ENCODE measurements around the gene SRRM4. TPM values are rescaled to one million over a fixed set of nuclear protein-coding genes. Genes with fewer than 3 reads are reported as not detected.

Gene SRRM4
- total and polyA plus RNA-seq, 12 donors: 0.06 to 0.49 (median 0.29) TPM

DNA sequence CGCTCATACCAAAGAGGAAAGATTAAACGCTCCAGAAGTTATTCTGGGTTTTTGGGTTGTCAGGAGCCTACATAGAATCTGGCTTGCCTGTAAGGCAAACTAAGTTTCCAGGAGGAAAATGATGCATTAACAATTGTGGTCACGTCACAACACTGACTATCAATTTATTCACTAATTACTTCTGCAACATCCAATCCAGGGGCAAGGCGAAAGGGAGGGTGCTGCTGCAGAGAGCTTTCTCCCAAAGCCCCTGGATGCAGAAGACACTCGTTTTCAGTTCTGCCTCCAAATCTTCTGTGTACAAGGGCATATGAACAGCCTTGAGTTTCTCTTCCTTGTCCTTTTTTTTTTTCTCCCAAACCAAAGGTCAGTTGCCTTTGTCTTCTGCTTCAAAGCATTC lies 10.5 kb upstream of the SRRM4 start:
- peaks cover 0 to 44% (median 19%) of the 10 kb centered on the region in 7 donors for H3K27me3 ChIP-seq
- intact Hi-C loops (cut with DNase I): loop anchor here in 3 of 10 donors (10.0 kb wide), 2 partner anchors 444 to 574 kb away; no protein-coding TSS in a partner anchor
- H3K9me3 ChIP-seq: peaks cover 0 to 12% (median 0%) of the 10 kb centered on the region in 11 donors
- no peak overlapping the region for H3K27ac ChIP-seq
- ATAC-seq: no peak
- no peaks in the 10 kb centered on the region for H3K4me1 ChIP-seq
- H3K36me3 ChIP-seq: no peaks in the 10 kb centered on the region
- no peak overlapping the region for H3K4me3 ChIP-seq
- TF ChIP-seq, protein P1, sequence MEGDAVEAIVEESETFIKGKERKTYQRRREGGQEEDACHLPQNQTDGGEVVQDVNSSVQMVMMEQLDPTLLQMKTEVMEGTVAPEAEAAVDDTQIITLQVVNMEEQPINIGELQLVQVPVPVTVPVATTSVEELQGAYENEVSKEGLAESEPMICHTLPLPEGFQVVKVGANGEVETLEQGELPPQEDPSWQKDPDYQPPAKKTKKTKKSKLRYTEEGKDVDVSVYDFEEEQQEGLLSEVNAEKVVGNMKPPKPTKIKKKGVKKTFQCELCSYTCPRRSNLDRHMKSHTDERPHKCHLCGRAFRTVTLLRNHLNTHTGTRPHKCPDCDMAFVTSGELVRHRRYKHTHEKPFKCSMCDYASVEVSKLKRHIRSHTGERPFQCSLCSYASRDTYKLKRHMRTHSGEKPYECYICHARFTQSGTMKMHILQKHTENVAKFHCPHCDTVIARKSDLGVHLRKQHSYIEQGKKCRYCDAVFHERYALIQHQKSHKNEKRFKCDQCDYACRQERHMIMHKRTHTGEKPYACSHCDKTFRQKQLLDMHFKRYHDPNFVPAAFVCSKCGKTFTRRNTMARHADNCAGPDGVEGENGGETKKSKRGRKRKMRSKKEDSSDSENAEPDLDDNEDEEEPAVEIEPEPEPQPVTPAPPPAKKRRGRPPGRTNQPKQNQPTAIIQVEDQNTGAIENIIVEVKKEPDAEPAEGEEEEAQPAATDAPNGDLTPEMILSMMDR (IDR thresholded peaks at IDR 0.05): no peak
- no peak for DNase-seq
- 62% methylated on average over 5 of the region's 5 CpGs for WGBS, 2 donors

DNA sequence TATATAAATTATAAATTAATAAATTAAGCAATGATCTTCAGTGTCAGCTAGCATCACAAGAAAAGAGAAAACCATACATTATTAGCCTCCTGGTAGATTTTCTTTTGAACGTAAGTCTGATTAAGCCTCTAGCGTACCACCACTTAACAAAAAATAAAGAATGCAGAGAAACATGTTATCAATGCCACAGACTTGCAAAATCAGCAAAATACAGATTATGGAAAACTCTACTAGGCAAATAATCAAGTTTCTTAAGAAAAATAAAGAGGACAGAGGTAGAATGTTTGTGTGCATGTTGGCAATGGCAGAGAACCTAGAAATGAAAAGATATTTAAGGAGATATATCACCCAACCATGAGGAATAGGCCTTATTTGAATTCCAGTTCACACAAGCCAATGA lies 8.4 kb upstream of the SRRM4 start:
- H3K4me1 ChIP-seq: no peaks in the 10 kb centered on the region
- WGBS, 2 donors: 87 to 91% methylated on average over 2 of the region's 2 CpGs
- TF ChIP-seq, protein P1 (IDR thresholded peaks at IDR 0.05): no peak
- no peaks in the 10 kb centered on the region for H3K36me3 ChIP-seq
- DNase-seq (no peak), ATAC-seq (no peak)
- intact Hi-C loops (cut with DNase I): loop anchor here in 3 of 10 donors (10.0 kb wide), 2 partner anchors 442 to 572 kb away; no protein-coding TSS in a partner anchor
- no peak overlapping the region for H3K27ac ChIP-seq
- no peaks in the 10 kb centered on the region for H3K9me3 ChIP-seq
- peaks cover 0 to 64% (median 35%) of the 10 kb centered on the region in 7 donors for H3K27me3 ChIP-seq
- no peak overlapping the region for H3K4me3 ChIP-seq

DNA sequence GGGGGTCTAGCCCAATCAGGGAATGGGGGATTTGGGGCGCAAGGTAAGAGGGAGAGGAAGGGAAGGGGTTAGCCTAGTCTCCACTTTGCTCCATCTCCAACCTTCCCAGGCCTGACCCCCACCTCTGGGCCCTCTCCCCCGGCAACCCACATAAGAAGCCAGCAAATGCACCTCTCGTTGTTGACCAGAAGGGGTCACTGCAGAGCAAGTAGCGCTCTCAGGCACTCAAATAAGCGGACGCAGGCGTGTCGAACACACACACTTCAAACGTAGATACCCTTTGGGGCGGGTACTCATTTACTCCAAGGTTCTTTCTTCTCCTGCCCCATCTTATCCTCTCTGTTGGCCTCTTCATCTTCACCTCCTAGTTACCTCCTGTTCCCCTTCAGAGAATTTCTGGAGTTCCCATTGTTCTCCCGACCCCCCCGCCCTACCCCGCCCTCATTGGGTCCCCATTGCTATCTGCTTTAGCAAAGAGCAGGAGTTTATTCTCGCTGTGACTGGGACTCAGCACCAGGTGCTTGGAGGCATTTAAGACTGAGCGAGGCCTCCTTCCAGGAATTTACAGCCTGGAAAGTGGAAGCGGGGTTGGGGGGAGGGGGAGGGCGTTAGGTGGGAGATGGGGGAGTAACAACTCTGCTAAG lies 1.5 kb upstream of the SRRM4 start:
- H3K9me3 ChIP-seq: peaks cover 0 to 3% (median 0%) of the 10 kb centered on the region in 11 donors
- DNase-seq: peak in 1 of 2 donors; percentile 17
- TF ChIP-seq, protein P1 (IDR thresholded peaks at IDR 0.05): peak; percentile 33 to 74 (median 68)
- H3K27ac ChIP-seq: no peak overlapping the region
- peaks cover 11 to 87% (median 70%) of the 10 kb centered on the region in 7 donors for H3K27me3 ChIP-seq
- H3K36me3 ChIP-seq: no peaks in the 10 kb centered on the region
- intact Hi-C loops (cut with DNase I): loop anchor here in 8 of 10 donors (5.0 to 10.0 kb wide), 4 partner anchors 432 to 567 kb away; no protein-coding TSS in a partner anchor
- H3K4me3 ChIP-seq: no peak overlapping the region
- H3K4me1 ChIP-seq: peaks cover 0 to 16% (median 6%) of the 10 kb centered on the region in 9 donors
- WGBS, 2 donors: 2% methylated on average over 17 of the region's 17 CpGs
- peak in 5 of 8 donors; percentile 31 to 64 (median 53) for ATAC-seq

DNA sequence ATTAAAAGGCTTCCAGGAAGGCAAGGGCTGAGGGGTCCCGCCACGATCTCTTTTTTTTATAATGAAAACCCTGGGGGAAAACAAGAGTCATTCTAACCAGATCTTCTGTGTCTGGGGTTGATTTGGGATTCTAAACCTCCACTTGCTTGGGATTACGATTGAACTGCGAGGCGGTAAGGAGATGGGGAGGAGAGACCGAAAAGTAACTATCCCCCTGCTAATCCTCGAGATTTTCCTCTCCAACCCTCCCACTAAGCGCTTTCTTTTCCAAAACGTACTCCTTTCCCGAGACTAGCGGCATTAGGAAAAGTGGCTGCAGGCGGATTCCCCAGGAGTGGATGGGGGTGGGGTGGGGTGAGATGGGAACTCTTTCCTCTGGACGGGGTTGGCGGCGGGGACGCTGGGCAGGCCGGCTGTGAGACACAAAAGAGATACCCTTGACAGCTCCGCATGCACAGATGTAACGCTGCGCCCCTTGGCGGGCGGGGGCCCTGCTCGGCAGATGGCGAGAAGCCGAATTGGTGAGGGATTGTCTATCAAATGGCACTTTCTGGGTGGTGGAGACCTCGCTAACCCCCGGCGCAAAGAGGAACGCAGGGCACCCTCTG lies 830 bp upstream of the SRRM4 start:
- no peaks in the 10 kb centered on the region for H3K36me3 ChIP-seq
- peaks cover 0 to 16% (median 6%) of the 10 kb centered on the region in 9 donors for H3K4me1 ChIP-seq
- TF ChIP-seq, protein P1 (IDR thresholded peaks at IDR 0.05): no peak
- intact Hi-C loops (cut with DNase I): loop anchor here in 3 of 10 donors (5.0 to 10.0 kb wide), 3 partner anchors 432 to 564 kb away; no protein-coding TSS in a partner anchor
- DNase-seq (no peak), ATAC-seq (peak in 1 of 8 donors; percentile 34)
- H3K4me3 ChIP-seq: no peak overlapping the region
- peaks cover 0 to 3% (median 0%) of the 10 kb centered on the region in 11 donors for H3K9me3 ChIP-seq
- H3K27ac ChIP-seq: no peak overlapping the region
- H3K27me3 ChIP-seq: peaks cover 11 to 93% (median 68%) of the 10 kb centered on the region in 7 donors
- WGBS, 2 donors: 1% methylated on average over 29 of the region's 29 CpGs

All from heart right ventricle (tissue), 16 donors.